IPS-18c (cell line): Measurements from ENCODE around the gene CDK14.

Experiments used
- H3K4me3 ChIP-seq: 2 replicates; pipeline ENCODE4 v1.7.0; 2013; ENCODE audit warnings: low read depth, mild to moderate bottlenecking, low read length, moderate library complexity; ENCODE audit not compliant: insufficient read depth
- H3K9me3 ChIP-seq: one replicate; pipeline ENCODE4 v1.6.1; 2013; ENCODE audit warnings: mild to moderate bottlenecking, low read length, moderate library complexity; ENCODE audit not compliant: control insufficient read depth, insufficient read depth

Gene CDK14

DNA sequence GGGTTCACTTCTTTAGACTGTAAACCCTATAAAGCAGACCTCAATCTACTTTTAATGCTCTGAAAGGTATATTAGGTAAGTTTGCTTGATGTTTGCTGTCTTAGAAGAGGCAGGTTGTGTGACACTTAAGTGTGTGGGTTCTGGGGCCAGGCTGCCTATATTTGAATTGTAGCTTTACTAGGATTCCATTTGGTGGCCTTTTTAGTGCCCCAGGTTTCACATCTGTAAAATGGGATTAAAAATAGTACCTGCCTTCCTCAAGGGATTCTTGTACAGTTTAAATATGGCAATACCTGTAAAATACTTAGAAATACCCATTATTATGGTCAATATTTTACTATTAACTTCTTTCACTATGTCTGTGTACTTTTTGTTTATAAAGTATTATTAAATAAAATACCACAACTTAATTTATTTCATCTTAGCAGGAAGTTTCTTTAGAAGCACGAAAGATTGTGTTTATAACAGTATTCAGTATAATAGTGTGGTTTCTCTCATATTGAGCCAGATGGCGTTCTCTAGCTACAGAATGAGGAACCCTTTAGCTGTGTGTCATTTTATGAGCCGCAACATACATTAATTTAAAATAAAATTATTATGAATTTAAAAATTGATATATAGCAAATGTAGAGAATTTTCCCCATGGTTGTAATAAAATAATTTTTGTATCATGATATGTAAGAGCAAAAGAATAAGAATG, 94.2 kb downstream of the CDK14 start:
- no peak overlapping the region for H3K4me3 ChIP-seq
- H3K9me3 ChIP-seq: no peaks in the 10 kb centered on the region

DNA sequence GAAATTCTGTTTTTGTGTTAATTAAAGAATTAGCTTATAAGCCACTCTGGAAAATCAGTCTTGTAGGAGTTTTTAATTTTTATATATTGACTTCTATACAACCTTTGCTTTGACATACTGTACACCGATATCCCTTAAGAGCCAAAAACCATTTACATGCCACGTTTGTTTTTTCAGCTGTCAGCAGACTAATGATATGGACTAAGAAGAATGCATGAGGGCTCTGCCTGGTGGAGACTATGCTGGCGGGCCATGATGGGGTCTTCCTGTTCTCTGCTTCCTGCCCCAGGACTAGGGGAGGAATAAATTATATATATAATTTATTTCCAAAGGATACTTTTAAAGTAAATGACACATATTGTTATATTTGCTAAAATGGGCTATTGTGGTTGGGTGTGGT, 96.3 kb downstream of the CDK14 start:
- Histone ChIP-seq H3K4me3 (no peak overlapping the region), H3K9me3 (no peaks in the 10 kb centered on the region)

DNA sequence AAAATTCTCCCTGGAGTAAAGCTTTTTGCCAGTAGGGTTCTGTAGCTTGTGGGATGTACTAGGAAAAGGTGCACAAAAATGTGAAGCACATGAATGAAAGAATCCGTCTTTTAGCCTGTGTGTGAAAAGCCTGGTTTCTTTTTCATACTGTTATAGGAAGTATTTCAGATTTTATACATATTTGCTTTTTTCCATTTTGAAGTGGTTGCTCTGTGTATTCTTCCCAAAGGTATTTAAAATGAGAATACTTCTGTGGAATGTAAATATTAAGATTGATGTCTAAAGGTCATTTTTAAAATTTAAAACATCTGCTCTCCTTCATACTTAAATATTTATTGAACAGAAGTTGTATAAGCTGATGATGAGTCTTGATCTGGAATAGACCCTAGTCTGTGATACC, 96.8 kb downstream of the CDK14 start:
- no peaks in the 10 kb centered on the region for H3K9me3 ChIP-seq
- no peak overlapping the region for H3K4me3 ChIP-seq

DNA sequence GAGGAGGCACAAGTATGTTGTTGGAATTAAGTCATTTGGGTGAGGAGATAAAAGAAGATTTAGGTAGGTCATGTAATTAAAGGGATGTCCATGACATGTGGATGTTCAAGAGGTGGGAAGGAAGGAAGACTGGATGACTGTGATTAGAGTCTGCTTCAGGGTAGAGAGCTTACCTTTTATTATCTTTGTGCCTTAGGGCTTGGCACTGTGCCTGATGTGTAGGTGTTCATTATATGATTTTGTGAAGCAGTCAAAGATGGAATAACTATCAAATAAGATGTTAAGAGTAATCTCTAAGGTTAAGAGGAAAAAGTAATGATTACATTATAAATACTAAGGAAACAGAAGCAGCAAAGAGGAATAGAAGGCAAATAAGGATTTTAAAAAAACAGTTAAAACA, 97.8 kb downstream of the CDK14 start:
- Histone ChIP-seq H3K4me3 (no peak overlapping the region), H3K9me3 (no peaks in the 10 kb centered on the region)

DNA sequence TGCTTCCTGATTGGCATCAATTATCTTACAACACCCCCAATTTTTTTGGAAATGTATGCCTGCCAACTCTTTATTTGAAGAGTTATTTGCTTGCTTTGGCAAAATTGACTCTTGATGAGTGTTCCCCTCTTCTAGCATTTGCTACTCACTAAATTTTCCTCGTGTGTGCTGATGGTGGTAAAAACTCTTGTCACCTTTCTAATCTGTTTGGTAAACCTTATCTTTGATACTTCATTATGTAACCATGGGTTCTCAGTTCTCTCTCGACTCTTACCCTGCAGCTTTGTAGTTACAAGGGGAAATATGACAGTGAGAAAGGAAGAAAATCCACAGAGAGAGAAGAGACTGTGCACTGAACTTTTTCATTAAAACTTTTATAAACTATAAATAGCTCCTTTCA, 102.5 kb downstream of the CDK14 start:
- no peak overlapping the region for H3K4me3 ChIP-seq
- H3K9me3 ChIP-seq: no peaks in the 10 kb centered on the region

DNA sequence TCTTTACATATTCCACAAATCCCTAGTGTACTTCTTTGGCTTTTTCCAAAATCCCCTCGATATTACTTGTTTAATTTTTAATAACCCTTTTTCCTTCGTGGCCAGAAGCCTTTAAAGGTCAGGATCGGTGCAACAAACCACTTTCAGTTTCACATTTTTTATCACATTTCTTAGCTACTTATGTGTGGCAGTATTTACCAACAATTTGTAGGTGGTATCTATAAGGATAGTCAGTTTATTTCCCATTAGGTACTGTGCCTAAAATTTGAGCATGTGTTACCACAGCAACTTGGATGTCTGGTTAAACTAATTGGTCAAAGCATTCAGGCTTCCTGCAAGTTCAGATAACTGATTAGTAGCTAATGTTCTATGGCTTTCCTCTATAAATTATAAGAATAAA, 104.9 kb downstream of the CDK14 start:
- Histone ChIP-seq H3K9me3 (no peaks in the 10 kb centered on the region), H3K4me3 (no peak overlapping the region)

DNA sequence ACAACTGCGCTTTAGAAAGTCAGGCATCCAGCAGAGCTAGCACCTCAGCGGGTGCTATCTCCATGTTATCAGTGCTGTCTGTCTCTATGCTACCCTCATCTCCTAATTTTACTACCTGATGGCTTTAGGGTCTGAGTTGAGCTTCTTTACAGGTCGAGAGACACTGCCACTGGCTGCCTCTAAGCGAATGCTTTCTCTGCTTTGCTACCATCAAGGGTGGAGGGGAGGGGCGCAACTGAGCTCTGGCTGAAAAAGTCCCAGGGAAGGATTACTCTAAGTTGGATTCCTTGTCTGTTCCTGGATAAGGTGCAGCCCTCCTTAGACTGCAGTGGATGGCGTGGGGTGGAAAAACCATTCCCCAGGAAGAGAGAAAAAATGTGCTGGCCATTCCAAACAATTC, 105.7 kb downstream of the CDK14 start:
- Histone ChIP-seq H3K4me3 (no peak overlapping the region), H3K9me3 (no peaks in the 10 kb centered on the region)

DNA sequence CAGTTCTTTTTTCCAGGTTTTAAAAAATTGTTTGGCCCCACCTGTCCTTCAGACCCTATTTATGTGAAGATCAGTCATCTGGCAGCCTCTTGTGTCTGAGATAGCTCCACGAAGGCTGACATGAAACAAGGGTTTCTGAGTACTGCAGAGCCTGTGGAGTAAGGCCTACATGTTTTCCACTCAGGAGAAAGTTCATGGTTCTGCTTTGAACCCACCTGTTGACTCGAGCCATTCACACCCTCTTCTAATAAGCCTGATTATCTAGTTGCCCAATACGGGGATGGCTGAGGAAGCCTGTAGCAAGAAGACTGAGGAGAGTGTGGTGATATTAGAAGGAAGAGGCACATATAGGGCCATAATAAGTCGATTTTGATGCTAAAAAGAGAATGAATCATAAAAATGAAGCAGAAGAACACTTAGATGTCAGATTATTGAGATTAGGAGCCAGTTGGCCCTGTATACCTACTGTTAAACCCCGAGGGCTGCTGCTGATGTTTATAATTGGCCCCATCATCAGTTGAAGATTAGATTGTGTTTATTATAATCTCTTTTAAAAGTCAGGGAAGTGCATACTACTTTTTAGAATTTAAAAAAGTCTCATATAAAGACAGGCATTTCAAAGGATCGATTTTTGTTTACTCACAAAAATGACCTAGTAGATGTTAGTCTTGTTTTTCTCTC, 109.4 kb downstream of the CDK14 start:
- no peak overlapping the region for H3K4me3 ChIP-seq

DNA sequence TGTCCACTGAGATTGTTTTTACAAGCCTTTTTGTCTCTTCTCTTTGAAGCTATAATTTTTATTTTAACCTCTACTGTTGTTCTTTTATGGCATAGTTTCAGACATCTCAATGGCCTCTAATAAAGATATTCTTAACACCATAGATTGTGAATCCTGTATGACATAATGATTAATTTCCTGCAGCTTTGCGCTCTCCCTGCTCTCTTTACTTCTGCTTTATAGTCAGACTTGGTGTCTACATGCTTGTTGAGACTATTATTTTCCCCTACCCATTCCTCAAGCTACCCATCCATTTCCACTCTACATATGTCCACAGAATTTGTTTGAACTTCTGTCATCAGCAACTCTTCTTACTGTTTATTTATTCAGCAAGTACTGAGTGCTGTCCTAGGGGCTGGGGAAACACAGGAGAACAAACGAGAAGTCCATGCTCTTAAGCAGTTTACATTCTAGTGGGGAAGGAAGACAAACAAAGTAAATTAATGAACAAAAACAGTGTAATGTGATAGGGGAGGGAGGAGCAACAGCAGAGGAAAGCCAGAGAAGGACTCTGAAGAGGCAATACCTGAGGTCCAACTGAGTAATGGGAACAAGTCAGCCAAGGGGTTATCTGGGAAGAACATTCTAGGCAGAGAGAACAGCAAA, 110.1 kb downstream of the CDK14 start:
- H3K4me3 ChIP-seq: no peak overlapping the region
- no peaks in the 10 kb centered on the region for H3K9me3 ChIP-seq

More for the DNA sequence above, 109.4 kb downstream of the CDK14 start:
- no peaks in the 10 kb centered on the region for H3K9me3 ChIP-seq

DNA sequence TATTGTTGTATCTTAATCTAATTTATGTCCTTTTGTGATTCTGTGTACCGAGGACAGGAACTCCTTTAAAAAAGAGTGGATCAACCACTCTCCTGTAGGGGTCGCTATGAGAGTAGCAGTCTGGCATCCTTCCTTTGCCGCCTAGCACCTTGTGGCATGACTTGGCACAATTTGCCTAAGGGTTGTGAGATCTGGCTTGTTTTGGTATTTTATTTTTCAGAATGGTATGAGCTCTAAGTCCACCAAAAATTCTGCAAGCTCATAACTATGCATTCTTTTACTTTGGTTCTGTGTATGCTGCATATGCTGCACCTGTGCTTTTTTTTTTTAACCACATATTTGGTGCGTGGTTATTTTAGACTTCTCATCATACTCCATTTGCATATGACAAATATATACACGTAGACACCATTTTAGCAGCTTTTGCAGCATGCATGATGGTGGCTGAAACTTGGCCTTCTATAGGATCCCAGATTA, 112.8 kb downstream of the CDK14 start:
- Histone ChIP-seq H3K9me3 (no peaks in the 10 kb centered on the region), H3K4me3 (no peak overlapping the region)

DNA sequence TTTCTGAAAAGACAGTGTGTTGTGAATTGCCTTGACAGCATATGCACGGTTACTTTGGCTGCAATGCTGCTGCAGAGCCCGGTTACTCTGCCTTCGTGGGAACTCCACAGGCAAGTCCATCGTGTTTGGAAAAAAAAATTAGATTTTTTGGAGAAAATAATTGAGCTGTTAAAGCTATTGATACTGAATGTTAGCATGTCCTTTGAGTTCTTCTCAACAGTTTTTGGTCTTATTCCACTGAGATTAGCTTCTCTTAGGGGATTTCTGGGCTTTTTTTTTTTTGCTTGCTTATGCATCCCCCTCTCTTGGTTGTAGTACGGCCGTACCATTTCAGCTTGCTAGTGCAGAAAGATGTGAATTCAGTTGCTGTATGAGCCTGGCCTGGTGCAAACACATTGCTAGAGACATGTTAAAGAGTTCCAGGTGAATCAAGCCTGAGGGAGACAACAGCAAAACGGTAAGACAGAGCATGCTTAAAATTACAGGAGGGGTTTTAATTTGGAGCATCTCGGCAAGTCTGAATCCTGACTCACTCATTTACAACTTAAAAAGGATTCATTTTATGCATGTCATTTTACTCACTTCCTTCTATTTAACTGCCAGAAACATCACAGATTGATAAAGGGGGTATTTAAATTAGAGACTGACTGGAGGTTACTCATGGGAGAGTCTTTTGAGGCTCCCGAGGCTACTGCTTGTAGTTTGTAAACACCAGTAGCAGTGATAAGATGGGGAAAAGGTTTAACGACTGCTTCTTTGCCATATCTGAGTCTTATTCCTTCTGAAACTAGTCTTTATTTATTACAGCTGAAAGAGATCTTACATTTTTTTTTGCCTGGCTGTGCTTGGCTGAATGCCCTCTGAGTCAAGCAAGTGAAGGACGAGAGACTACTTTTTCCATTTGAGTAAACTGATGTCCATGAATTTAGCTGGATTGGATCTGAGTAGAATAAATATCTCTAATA, 113.7 kb downstream of the CDK14 start:
- no peaks in the 10 kb centered on the region for H3K9me3 ChIP-seq
- no peak overlapping the region for H3K4me3 ChIP-seq

DNA sequence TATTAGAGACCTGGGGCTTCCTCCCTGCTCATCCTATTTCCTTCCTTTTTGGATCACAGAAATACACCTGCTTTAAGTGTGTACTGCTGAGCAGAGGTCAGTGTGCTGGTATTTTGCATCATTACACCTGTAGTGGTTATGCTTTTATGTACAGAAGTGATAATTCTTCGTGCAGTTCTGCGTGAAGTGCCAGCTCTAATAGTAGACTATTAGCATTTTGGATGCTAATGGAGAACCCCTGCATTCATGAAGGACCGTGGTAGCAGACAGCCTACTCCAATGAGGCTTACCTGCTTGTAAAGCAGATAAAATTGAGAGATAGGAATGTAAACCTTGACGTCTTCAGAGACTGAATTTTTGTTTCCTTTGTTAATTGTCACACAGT, 114.3 kb downstream of the CDK14 start:
- Histone ChIP-seq H3K9me3 (no peaks in the 10 kb centered on the region), H3K4me3 (no peak overlapping the region)

DNA sequence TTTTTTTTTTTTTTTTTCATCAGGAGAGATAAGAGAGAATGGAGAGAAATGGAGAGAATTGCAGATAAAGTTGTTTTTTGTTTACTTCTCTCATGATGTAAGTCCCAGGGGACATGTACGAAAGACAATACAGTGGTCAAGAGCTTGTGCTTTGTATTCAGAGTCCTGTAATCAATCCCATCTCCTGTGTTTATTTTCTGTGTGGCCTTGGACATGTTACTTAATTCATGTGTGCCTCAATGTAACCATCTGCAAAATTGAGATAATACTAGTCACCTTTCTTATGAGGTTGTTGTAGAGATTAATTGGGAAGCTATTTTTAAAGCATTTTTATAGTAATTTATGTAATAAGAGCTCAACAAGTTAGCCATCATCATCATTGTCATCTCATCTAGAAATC, 117.5 kb downstream of the CDK14 start:
- H3K4me3 ChIP-seq: no peak overlapping the region
- no peaks in the 10 kb centered on the region for H3K9me3 ChIP-seq

DNA sequence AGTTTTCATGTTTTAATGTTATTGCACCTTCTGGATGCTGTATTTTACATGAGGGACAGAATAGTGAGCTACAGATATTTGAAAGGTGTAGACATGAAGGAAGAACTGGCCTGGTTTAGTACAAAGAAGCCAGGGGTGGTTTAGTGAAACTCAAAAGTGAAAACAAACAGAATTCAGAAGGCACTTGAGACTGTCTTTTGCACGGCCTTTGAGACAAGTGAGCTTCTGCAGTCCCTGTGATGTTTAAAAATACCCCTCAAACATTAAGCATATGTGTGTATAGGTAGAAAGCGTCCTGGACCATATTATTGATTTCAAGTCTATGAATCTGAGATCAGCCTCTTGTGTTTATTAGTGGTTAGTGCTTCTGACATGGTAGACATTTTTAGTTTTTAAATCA, 118.9 kb downstream of the CDK14 start:
- H3K4me3 ChIP-seq: no peak overlapping the region
- H3K9me3 ChIP-seq: no peaks in the 10 kb centered on the region

DNA sequence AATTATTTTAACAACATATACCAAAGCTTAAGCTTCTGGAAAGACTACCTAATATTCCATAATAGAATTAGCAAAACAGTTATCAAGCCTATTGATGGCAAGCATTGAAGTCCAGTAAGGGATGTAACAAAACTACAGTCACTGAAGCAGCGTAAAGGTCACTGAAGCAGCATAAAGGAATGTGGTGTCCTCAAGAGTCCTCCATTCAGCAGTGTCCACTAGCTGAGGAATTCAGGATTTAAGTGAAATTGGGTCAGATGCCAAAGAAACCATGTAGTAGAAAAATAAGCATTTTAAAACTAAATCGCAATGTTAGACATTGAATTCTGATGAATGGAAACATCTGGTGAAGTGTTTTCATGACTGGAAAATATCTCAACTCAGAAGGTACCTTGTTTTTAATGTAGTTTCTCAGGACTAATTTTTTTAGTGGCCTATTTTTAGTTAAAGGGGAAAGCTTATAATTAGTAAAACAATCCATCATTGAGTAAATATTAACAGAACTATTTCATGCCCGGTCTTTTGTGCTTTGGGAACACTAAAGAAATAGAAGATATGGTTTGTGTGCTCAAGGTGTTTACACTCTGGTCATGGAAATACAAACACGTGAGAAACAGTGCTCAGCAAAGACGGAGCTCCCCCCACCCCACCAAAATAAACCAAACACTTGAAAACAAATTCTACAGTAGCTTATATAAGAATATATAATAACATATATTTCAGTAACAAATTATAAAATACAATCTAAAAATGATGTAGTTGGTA, 121.4 kb downstream of the CDK14 start:
- Histone ChIP-seq H3K9me3 (no peaks in the 10 kb centered on the region), H3K4me3 (no peak overlapping the region)

DNA sequence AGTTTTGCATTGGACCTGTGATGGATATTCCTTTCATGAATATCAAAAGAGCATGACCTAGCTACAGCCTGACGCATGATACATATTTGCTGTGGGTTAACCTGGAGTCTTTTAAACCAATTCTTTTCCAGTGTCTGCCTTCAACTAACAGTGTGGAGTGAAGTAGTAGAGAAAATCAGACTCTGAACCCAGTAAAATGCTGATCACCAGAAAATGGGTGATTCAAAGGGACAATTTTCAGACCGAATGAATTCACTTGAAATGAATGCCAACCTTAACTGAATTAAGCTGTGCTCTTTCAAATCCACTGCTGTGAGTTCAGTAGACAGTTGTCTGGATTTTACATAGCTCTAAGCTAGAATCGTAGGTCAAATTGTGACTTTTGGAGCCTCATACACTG, 123.0 kb downstream of the CDK14 start:
- no peak overlapping the region for H3K4me3 ChIP-seq
- no peaks in the 10 kb centered on the region for H3K9me3 ChIP-seq
